OCI-M2 (cell line): ENCODE measurements around the gene MAD1L1.

Experiments used
- DNase-seq: peaks from one replicate; lab custom pipeline; 2025; ENCODE audit not compliant: unreplicated experiment; lab: John Stamatoyannopoulos, UW

The MAD1L1 gene

GRCh38 chr7:2106440-2106839, 126.3 kb downstream of the MAD1L1 start:
- no peak for DNase-seq

GRCh38 chr7:2105917-2106316, 126.8 kb downstream of the MAD1L1 start:
- DNase-seq: no peak

- DNase-seq: no peak
Observed at GRCh38 chr7:2105280-2105679, 127.5 kb downstream of the MAD1L1 start.

- DNase-seq: no peak
Observed at GRCh38 chr7:2104716-2105115, 128.0 kb downstream of the MAD1L1 start.

- no peak for DNase-seq
Observed at GRCh38 chr7:2104107-2104710, 128.5 kb downstream of the MAD1L1 start.

- DNase-seq: no peak
Observed at GRCh38 chr7:2103071-2103898, 129.5 kb downstream of the MAD1L1 start.

- no peak for DNase-seq
Observed at GRCh38 chr7:2102375-2102723, 130.4 kb downstream of the MAD1L1 start.

GRCh38 chr7:2101630-2102374, 130.9 kb downstream of the MAD1L1 start:
- no peak for DNase-seq

GRCh38 chr7:2100278-2101208, 132.2 kb downstream of the MAD1L1 start:
- no peak for DNase-seq

- no peak for DNase-seq
Observed at GRCh38 chr7:2099048-2099957, 133.4 kb downstream of the MAD1L1 start.

GRCh38 chr7:2098496-2098895, 134.2 kb downstream of the MAD1L1 start:
- no peak for DNase-seq

- no peak for DNase-seq
Observed at GRCh38 chr7:2098056-2098455, 134.7 kb downstream of the MAD1L1 start.

- DNase-seq: no peak
Observed at GRCh38 chr7:2097492-2097891, 135.3 kb downstream of the MAD1L1 start.

GRCh38 chr7:2096692-2097387, 135.9 kb downstream of the MAD1L1 start:
- DNase-seq: no peak

GRCh38 chr7:2095436-2095835, 137.3 kb downstream of the MAD1L1 start:
- DNase-seq: no peak

- no peak for DNase-seq
Observed at GRCh38 chr7:2094454-2095045, 138.2 kb downstream of the MAD1L1 start.

GRCh38 chr7:2093843-2094220, 138.9 kb downstream of the MAD1L1 start:
- no peak for DNase-seq

- DNase-seq: no peak
Observed at GRCh38 chr7:2093215-2093842, 139.4 kb downstream of the MAD1L1 start.

GRCh38 chr7:2092279-2092678, 140.5 kb downstream of the MAD1L1 start:
- DNase-seq: no peak
